Upper lobe of right lung (tissue), 1 donor: ENCODE data around the gene DPEP3. TPM values are rescaled to one million over a fixed set of nuclear protein-coding genes. Genes with fewer than 3 reads are reported as not detected.
A peak's percentile ranks its signal among the peaks of the same experiment; 100 is the strongest.
"Not testable (repeated sequence)": the region's sequence is repeated elsewhere in the genome, so short reads cannot be mapped to it uniquely, and the experiment has no call there.

ENCODE experiments used
- ATAC-seq: fragments of 200-7000 bp; cut with Tn5 transposase; one replicate; pipeline ENCODE4 v1.9.1; 2020; ENCODE audit warnings: mild to moderate bottlenecking, moderate library complexity
- DNase-seq: peaks from one replicate; pipeline ENCODE4 v3.0.0-alpha.2; 2020
- H3K27ac ChIP-seq: fragments of 200-600 bp; one replicate; pipeline ENCODE4 v1.8.0; 2022
- H3K27me3 ChIP-seq: fragments of 200-600 bp; one replicate; pipeline ENCODE4 v1.8.0; 2022; ENCODE audit warnings: mild to moderate bottlenecking
- H3K36me3 ChIP-seq: fragments of 200-600 bp; one replicate; pipeline ENCODE4 v1.8.0; 2022
- H3K4me1 ChIP-seq: fragments of 200-600 bp; one replicate; pipeline ENCODE4 v1.8.0; 2022
- H3K4me3 ChIP-seq: fragments of 200-600 bp; one replicate; pipeline ENCODE4 v1.8.0; 2022; ENCODE audit warnings: mild to moderate bottlenecking
- H3K9me3 ChIP-seq: fragments of 200-600 bp; one replicate; pipeline ENCODE4 v1.8.0; 2022
- CTCF ChIP-seq: fragments of 200-600 bp; IDR thresholded peaks from one replicate; pipeline ENCODE4 v1.8.0; 2022; ENCODE audit warnings: antibody characterized with exemption
- intact Hi-C: fragments of 100-400 bp; cut with DNase I; formaldehyde crosslinking; loops from one replicate; pipeline ENCODE4 v1.11.0; 2022
- total RNA-seq: library from RNA; stranded (reverse); fragmentation: NEBNext Ultra II Directional; extraction: Animal tissue kit (Norgen Biotek cat#: 25700); gene quantifications from one replicate; pipeline ENCODE4 v1.2.1, GENCODE V29; 2021
- donor health status: DM: no; HTN: yes; CAD: no; lungs with severe emphysema.

Gene DPEP3
- total RNA-seq, 1 donor from 2014 or later = not detected

GRCh38 chr16:67996666-67997065, 16.4 kb upstream of the DPEP3 start:
- Histone ChIP-seq H3K36me3 (no peaks in the 10 kb centered on the region), H3K27ac (no peak overlapping the region), H3K4me1 (peaks cover 33% of the 10 kb centered on the region), H3K27me3 (no peaks in the 10 kb centered on the region), H3K9me3 (no peaks in the 10 kb centered on the region), H3K4me3 (no peak overlapping the region)
- ATAC-seq (no peak), DNase-seq (no peak)
- intact Hi-C loops = no loop called here
- TF ChIP-seq CTCF = no peak

GRCh38 chr16:67995423-67995822, 15.1 kb upstream of the DPEP3 start:
- Histone ChIP-seq H3K27me3 (no peaks in the 10 kb centered on the region), H3K4me1 (peaks cover 25% of the 10 kb centered on the region), H3K4me3 (no peak overlapping the region), H3K36me3 (no peaks in the 10 kb centered on the region), H3K9me3 (no peaks in the 10 kb centered on the region), H3K27ac (no peak overlapping the region)
- TF ChIP-seq CTCF = no peak
- no peak for ATAC-seq
- no peak for DNase-seq
- intact Hi-C loops = no loop called here

- not testable (repeated sequence) for H3K4me3 ChIP-seq, H3K27me3 ChIP-seq, ATAC-seq, H3K36me3 ChIP-seq, DNase-seq, H3K9me3 ChIP-seq
- intact Hi-C loops = loop anchor here (5.0 kb wide), 1 partner anchor 48 kb away; no protein-coding TSS in a partner anchor
- peak overlapping the region; percentile 90 for H3K27ac ChIP-seq
- H3K4me1 ChIP-seq = peaks cover 11% of the 10 kb centered on the region
Measured at GRCh38 chr16:67994040-67994408, 13.7 kb upstream of the DPEP3 start.

- H3K27me3 ChIP-seq = no peaks in the 10 kb centered on the region
- H3K9me3 ChIP-seq = no peaks in the 10 kb centered on the region
- DNase-seq (peak; percentile 93), ATAC-seq (peak; percentile 96)
- H3K4me1 ChIP-seq = peaks cover 11% of the 10 kb centered on the region
- peak; percentile 99 for TF ChIP-seq CTCF
- peak overlapping the region; percentile 45 for H3K4me3 ChIP-seq
- no peaks in the 10 kb centered on the region for H3K36me3 ChIP-seq
- peak overlapping the region; percentile 90 for H3K27ac ChIP-seq
- intact Hi-C loops = loop anchor here (5.0 kb wide), 1 partner anchor 49 kb away; no protein-coding TSS in a partner anchor
Measured at GRCh38 chr16:67993207-67994039, 13.1 kb upstream of the DPEP3 start.

- H3K27ac ChIP-seq = no peak overlapping the region
- intact Hi-C loops = loop anchor here (5.0 kb wide), 1 partner anchor 50 kb away; no protein-coding TSS in a partner anchor
- DNase-seq (no peak), ATAC-seq (no peak)
- H3K9me3 ChIP-seq = no peaks in the 10 kb centered on the region
- no peaks in the 10 kb centered on the region for H3K27me3 ChIP-seq
- no peak for TF ChIP-seq CTCF
- H3K4me3 ChIP-seq = peak overlapping the region; percentile 45
- no peaks in the 10 kb centered on the region for H3K36me3 ChIP-seq
- peaks cover 11% of the 10 kb centered on the region for H3K4me1 ChIP-seq
Measured at GRCh38 chr16:67992661-67993206, 12.4 kb upstream of the DPEP3 start.

- intact Hi-C loops = loop anchor here (5.0 kb wide), 1 partner anchor 52 kb away; no protein-coding TSS in a partner anchor
- TF ChIP-seq CTCF = no peak
- ATAC-seq = no peak
- H3K27me3 ChIP-seq = no peaks in the 10 kb centered on the region
- peaks cover 15% of the 10 kb centered on the region for H3K4me1 ChIP-seq
- no peaks in the 10 kb centered on the region for H3K9me3 ChIP-seq
- no peak overlapping the region for H3K27ac ChIP-seq
- no peaks in the 10 kb centered on the region for H3K36me3 ChIP-seq
- no peak overlapping the region for H3K4me3 ChIP-seq
- DNase-seq = no peak
Measured at GRCh38 chr16:67990018-67990386, 9.7 kb upstream of the DPEP3 start.
